Fibroblast of skin of left quadriceps (primary cell): Measurements from ENCODE around the gene ZPLD1.

ENCODE experiments used
- DNase-seq, 2 experiments: peaks; one replicate each; pipeline ENCODE4 v3.0.0-alpha.2; 2013; ENCODE audit warnings: low read depth in 2 of 2

Gene ZPLD1

GRCh38 chr3:102434715-102435114, at the start of gene ZPLD1:
Gene ZPLD1, plus strand, starts transcription at chr3:102435015. Its CDS starts 3,473 bp downstream, at chr3:102438488.
- no peak for DNase-seq

- DNase-seq: no peak
Measured at GRCh38 chr3:102390171-102390864, 44.5 kb upstream of the ZPLD1 start.

- DNase-seq: no peak
Measured at GRCh38 chr3:102390916-102391315, 43.9 kb upstream of the ZPLD1 start.

- DNase-seq: no peak
Measured at GRCh38 chr3:102391491-102391890, 43.3 kb upstream of the ZPLD1 start.

- DNase-seq: no peak
Measured at GRCh38 chr3:102394517-102394916, 40.3 kb upstream of the ZPLD1 start.

- DNase-seq: no peak
Measured at GRCh38 chr3:102398176-102398575, 36.6 kb upstream of the ZPLD1 start.

GRCh38 chr3:102398666-102399065, 36.1 kb upstream of the ZPLD1 start:
- DNase-seq: no peak

- peak in 1 of 2 experiments; percentile 6 for DNase-seq
Measured at GRCh38 chr3:102400142-102400541, 34.7 kb upstream of the ZPLD1 start.

GRCh38 chr3:102400766-102401165, 34.0 kb upstream of the ZPLD1 start:
- no peak for DNase-seq

- DNase-seq: no peak
Measured at GRCh38 chr3:102410616-102411015, 24.2 kb upstream of the ZPLD1 start.

GRCh38 chr3:102415553-102415952, 19.3 kb upstream of the ZPLD1 start:
- DNase-seq: no peak

GRCh38 chr3:102419786-102420185, 15.0 kb upstream of the ZPLD1 start:
- no peak for DNase-seq

GRCh38 chr3:102441832-102442231, 7.0 kb downstream of the ZPLD1 start:
- DNase-seq: no peak

GRCh38 chr3:102443021-102443420, 8.2 kb downstream of the ZPLD1 start:
- DNase-seq: no peak

- DNase-seq: peak; percentile 26 to 30
Measured at GRCh38 chr3:102444101-102444500, 9.3 kb downstream of the ZPLD1 start.

GRCh38 chr3:102447272-102447671, 12.5 kb downstream of the ZPLD1 start:
- peak; percentile 19 to 20 for DNase-seq

GRCh38 chr3:102449341-102449740, 14.5 kb downstream of the ZPLD1 start:
- DNase-seq: no peak

GRCh38 chr3:102449930-102450329, 15.1 kb downstream of the ZPLD1 start:
- no peak for DNase-seq

GRCh38 chr3:102450976-102451375, 16.2 kb downstream of the ZPLD1 start:
- no peak for DNase-seq

GRCh38 chr3:102451543-102451942, 16.7 kb downstream of the ZPLD1 start:
- DNase-seq: no peak

GRCh38 chr3:102454181-102454580, 19.4 kb downstream of the ZPLD1 start:
- DNase-seq: no peak

GRCh38 chr3:102457644-102458043, 22.8 kb downstream of the ZPLD1 start:
- DNase-seq: no peak

- DNase-seq: no peak
Measured at GRCh38 chr3:102460579-102460978, 25.8 kb downstream of the ZPLD1 start.

- DNase-seq: no peak
Measured at GRCh38 chr3:102464261-102464660, 29.4 kb downstream of the ZPLD1 start.
